ENCODE results near the gene SMO.

SMO gene

DNA sequence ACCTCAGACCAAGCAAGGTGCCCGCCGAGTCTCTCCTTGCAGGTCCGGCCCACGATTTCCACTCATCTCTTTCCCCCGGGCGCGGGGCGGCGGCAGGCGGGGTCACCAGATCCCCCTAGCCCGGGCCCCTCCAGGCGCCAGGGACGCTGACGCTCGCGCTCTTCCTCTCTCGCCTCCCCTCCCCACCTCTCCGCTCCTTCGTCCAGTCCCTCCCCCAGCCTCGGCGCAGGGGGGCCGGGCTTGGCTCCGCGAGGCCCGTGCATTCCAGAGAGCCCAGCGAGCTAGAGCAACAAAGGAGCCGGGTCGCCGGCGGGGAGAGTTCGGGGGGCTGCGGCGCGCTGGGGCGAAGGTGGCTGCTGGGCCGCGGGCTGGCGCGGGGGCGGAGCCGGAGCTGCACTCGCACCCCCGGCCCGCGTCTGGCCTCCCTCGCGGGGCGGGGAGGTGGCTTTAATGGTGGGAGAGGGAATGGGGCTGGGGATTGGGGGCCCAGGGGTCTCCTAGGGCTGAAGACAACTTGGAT lies at the start of gene SMO:
Gene SMO (plus strand): TSS at position 262 of the 520 bp plus-strand sequence. CDS start 519 bp downstream, outside the sequence.
- DNase-seq = peak; percentile 28
- peak; percentile 51 for ATAC-seq

DNA sequence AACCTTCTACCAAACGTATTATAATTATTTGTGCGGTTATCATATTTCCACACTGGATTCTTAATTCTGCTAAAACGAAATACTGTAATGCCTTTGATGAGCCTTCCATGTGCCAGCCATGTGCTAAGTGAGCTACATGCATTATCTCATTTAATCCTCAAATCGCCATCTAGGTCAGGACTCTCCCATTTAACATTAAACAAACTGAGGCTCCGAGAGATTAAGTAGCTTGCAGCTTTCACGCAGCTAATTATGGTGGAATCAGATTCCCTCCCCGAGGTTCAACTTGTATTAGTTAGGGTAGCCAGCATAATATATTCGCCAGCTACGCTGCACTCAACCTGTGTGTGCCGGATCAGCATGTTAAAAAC lies 44.7 kb upstream of the SMO start:
- DNase-seq (no peak), ATAC-seq (no peak)

DNA sequence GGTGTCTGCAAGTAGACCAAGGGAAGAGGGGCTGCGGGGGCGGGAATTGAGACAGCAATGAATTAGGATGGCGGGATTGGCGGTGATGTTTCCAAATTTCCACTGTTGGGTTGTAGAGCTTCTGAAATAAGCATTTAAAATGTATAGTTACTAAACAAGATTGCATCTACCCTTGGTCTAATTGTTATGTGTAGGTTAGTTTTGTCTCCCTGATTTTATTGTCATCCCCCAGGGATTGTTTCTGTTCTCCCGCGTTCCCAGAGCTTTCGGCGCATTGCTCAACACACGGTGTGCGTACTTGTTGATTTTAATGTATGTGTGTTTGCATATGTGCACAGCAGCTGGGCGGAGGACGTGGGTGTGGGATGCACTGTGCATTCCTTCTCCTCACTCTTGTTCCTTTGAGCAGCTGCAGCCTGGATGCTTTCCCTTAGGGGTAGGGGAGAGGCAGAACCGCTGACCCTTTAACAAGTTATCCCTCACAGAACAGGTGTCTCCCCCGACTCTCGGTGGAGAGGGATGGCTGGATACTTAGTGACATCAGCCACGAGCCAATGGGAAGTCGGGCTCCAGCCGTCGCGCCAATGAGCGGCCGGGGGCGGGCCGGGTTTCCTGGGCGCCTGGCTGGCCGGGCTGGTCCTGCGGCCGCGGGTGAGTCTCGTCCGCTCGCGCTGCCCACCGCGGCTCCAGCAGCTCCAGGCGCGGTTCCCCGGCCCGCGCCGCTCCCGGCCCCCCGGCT lies 44.2 kb upstream of the SMO start, which contains the start of gene TSPAN33:
Gene TSPAN33 (plus strand): TSS at position 613 of the 739 bp plus-strand sequence. CDS start 274 bp downstream, outside the sequence.
- peak; percentile 83 for DNase-seq
- ATAC-seq = peak; percentile 92

GRCh38 chr7:129144834-129145668 lies 43.4 kb upstream of the SMO start:
- peak; percentile 8 for ATAC-seq
- peak; percentile 49 for DNase-seq

DNA sequence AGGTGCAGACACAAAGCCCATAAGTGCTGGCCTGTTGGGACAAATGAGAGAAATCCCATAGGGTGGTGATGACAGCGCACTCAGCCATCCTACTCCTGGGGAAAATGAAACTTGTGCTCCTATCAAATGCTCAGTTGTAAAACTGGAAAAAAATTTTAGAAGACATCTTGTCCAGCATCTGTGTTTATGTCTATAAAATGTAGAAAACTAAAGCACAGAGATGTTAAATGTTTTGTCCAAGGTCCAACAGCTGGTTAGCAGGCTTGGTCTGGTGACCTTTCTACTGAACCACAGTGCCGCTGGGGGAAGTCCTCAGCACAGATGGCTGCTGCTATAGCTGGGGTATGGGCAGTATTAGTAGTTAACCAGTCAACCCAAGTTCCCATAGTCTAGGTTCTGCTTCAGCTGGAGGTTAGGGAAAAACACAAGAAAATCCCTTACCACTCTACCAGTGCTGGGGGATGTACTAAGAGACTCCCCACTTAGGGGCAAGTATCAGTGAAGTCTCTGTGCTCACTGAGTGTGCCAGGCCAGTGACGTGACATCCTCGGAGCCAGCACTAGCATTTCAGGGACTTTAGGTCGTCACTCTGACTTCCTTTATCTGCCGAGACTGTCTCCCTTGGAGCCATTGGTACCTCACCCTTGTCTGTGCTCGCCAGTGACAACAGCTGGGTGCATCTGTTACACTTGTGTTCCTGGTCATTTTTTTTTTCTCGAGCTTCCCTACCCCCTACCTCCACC lies 42.0 kb upstream of the SMO start:
- ATAC-seq (peak; percentile 21), DNase-seq (no peak)

- no peak for DNase-seq
Observed at GRCh38 chr7:129147731-129148130, 40.7 kb upstream of the SMO start.

GRCh38 chr7:129149511-129149910 lies 38.9 kb upstream of the SMO start:
- ATAC-seq = no peak

More at GRCh38 chr7:129147731-129148130, 40.7 kb upstream of the SMO start:
- ATAC-seq = no peak

DNA sequence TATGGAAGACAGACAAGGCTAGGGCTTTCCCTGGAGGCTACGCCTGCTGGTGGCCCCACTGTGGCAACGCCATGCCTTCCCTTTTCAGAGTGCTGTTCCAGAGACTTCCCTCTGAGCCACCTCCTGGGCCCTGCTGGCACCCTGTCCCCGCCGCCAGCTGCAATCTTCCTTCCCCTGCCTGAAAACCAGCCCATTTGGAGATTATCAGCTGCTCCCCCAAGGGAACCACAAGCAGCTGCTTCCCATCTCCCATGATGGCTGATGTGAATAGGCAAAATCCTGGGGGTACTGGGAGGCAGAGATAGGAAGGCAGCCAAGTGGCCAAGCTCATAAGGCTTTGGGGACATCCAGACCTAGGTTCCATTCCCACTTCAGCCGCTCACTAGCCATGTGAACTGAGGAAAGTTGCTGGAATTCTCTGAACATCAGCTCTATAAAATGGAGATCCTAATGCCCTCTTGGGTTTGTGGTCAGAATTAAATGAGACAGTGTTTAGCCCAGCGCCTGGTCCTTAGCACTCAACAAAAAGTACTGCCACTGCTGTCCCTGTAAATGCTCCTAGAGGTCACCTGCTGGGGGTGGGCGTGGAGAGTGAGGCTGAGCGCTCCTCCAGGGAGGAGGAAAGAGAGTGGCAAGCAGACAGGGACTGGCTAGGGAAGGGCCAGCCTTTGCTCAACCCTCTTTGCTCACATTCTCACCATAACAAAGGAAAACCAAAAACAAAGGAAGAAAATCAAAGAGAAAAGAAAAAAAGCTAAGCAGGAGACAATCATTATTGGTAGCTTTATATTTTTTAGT lies 38.0 kb upstream of the SMO start:
- ATAC-seq (no peak), DNase-seq (no peak)

More at GRCh38 chr7:129149511-129149910, 38.9 kb upstream of the SMO start:
- DNase-seq = no peak

GRCh38 chr7:129157651-129158050 lies 30.8 kb upstream of the SMO start:
- no peak for DNase-seq
- ATAC-seq = no peak

DNA sequence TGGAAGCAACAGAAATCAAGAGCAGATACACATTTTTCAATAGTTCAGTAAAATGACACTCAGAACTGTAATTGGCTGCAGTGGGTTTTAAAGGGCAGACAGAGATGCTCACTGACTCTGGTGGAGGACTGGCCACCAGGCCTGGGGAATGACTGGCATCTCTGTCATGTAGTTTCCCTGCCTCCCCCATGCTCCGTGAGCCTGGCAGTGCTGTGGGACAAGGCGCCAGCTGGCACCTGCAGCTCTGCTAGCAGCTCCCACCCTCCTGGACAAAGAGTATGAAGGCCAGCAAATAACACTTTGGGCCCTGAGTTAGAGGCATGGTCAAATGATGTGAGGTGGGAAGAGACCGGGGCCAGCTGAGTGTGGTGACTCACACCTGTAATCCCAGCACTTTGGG lies 28.9 kb upstream of the SMO start:
- DNase-seq = no peak
- no peak for ATAC-seq

DNA sequence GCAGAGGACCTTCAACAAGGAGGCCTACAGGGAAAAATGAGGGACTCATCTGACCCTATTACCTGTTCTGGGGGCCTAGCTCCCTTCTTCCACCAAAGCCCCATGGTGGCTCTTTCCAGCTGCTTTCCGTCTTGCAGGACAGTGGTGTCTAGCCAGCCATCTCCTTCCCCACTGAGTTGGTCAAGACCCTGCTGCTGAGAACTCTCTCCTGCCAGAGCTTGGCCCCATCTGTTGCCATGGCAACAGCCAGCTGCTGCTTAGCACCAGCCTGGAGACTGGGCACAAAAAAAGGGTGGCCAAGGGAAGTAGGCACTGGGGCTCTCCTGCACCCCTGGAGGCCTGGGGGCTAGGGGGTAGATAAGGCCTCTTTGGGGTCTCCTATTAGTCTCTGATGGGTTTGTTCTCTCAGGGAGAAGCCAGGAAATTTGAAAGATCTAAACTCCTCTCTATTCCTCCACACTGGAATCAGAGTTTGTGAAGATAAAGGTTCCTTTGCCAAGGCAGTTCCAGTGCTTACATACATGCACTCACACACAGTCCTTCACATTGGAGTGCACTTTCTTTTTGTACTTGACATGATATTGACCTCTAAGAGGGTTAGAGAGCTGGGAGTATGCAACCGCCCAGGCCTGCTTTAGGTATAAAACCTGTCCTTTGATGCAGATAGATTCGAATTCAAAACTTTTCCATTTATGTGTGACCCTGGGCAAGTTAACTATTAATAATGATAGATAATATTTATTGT lies 28.1 kb upstream of the SMO start:
- DNase-seq = no peak
- no peak for ATAC-seq

DNA sequence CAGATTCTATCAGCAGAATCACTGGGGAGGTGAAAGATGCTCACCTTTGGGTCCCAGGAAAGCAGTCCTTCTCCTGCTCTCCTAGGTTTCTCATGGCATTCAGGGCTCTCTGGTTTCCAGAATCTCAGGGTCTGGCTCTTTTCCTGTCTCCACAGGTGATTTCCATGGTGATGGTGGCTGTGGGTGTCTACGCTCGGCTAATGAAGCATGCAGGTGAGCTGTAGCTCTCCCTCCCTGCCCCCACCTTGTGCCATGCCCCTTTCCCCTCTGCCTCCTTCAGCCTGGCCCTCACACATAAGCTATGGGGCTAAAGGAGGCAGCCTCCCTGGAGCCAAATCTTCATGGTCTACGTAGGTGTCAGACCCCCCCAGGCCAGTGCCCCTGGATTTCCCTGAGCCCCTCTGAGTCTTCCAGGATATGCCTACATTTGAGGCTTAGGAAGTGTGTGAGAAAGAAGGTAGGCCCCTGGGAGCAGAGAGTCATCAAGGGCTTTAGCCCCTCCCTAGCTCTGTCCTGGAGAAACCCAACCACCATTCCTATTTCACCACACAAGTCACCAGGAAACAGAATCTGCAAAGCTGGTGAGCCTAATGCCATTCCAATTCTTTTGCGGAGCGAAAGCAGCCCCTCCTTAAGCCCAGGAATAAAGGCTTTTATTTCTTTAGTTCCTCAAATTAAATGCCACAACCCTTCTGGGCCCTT lies 26.8 kb upstream of the SMO start:
- DNase-seq = no peak
- ATAC-seq = no peak

DNA sequence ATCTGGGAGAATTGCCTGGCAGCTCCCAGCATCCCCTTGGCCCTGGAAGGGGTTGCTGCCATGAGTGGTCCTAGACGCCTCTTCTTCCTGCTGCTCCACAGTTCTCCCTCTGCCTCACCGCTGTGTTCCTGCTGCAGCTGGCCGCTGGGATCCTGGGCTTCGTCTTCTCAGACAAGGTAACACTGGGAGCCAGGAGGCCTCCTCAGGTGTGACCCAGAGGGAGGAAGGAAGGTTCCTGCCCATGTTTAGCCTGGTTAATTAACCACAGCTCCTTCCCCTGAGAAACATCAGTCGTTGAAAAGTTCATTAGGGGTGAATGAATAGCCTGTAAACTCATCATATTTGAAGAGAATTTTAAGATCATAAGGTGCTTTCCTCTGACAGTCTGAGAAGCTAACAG lies 25.7 kb upstream of the SMO start:
- DNase-seq (no peak), ATAC-seq (no peak)

DNA sequence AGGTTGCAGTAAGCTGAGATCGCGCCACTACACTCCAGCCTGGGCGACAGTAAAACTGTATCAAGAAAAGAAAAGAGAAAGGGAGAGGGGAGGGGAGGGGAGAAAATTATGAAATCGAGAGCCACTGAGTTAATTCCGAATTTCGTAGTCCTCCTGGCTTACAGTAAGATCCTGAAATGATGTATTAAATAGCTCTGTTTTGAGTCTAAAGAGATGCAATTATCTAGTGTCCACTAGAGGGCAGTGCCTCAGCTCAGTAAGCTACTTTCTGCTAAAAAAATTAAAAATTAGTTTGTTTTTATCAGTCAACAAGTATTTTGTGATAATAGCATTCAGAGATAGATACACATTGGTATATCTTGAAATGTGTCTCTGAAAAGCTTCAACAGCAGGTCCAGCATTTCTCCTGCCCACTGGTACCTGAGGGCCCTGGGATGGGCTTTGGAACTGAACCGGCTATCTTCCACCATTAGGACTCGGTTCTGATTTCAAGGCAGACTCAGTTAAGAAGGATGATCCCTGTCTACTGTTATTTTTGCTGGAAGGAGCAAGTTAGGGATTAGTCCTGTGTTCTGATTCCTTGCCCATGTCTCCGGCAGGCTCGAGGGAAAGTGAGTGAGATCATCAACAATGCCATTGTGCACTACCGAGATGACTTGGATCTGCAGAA lies 24.4 kb upstream of the SMO start:
- ATAC-seq = no peak
- DNase-seq = no peak

- peak; percentile 34 for ATAC-seq
Observed at GRCh38 chr7:129166745-129167144, 21.7 kb upstream of the SMO start.

GRCh38 chr7:129167817-129168216 lies 20.6 kb upstream of the SMO start:
- ATAC-seq = no peak
- DNase-seq = no peak

More at GRCh38 chr7:129166745-129167144, 21.7 kb upstream of the SMO start:
- no peak for DNase-seq

GRCh38 chr7:129168231-129169021 lies 20.0 kb upstream of the SMO start:
- no peak for ATAC-seq
- no peak for DNase-seq

DNA sequence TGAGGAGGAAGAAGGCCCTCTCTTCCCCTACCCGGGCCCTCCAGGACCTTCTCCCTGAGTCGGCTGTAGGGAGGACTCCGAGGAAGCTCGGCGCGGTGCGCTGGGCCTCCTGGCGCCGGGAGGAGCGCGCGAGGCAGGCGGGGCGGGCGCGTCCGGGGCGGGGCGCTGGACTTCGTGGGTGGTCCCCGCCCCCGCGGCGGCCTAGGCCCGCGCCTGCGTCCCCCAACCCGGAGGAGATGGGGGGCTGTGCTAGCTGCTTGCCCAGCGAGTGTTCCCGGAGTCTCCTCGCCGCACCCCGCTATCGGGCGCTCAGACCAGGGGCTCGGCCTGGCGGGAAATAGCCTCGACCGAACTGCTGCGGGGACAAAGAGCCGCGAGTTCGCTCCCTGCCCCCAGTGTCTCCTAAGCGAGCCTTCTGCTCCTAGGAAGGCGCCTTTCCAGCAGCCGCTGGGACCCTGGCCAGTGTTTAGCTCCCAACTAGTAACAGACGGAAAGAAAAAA lies 19.2 kb upstream of the SMO start:
- peak; percentile 70 for DNase-seq
- peak; percentile 70 for ATAC-seq
